ENCODE data around the gene ARMC8. TPM values are rescaled to one million over a fixed set of nuclear protein-coding genes. Genes with fewer than 3 reads are reported as not detected.

The ARMC8 gene
- total RNA-seq, 2 donors from 2014 or later: 29.8 to 103 TPM

GRCh38 chr3:138197058-138197457 lies 10.0 kb downstream of the ARMC8 start:
- 43 to 52% methylated on average over 5 of the region's 5 CpGs for WGBS, 2 donors
- Histone ChIP-seq H3K4me1 (no peaks in the 10 kb centered on the region), H3K27ac (no peak overlapping the region), H3K36me3 (replicated peaks in 1 of 2; ENCODE audit: insufficient read depth in 1 of 2, low read depth in 2 of 2) (no peaks in the 10 kb centered on the region), H3K9me3 (no peaks in the 10 kb centered on the region), H3K4me3 (no peak overlapping the region), H3K27me3 (no peaks in the 10 kb centered on the region)
- ATAC-seq: peak; percentile 42
- peak; percentile 17 to 34 (median 22) for DNase-seq
- intact Hi-C loops (cut with DNase I): no loop called here
- TF ChIP-seq, protein P1, sequence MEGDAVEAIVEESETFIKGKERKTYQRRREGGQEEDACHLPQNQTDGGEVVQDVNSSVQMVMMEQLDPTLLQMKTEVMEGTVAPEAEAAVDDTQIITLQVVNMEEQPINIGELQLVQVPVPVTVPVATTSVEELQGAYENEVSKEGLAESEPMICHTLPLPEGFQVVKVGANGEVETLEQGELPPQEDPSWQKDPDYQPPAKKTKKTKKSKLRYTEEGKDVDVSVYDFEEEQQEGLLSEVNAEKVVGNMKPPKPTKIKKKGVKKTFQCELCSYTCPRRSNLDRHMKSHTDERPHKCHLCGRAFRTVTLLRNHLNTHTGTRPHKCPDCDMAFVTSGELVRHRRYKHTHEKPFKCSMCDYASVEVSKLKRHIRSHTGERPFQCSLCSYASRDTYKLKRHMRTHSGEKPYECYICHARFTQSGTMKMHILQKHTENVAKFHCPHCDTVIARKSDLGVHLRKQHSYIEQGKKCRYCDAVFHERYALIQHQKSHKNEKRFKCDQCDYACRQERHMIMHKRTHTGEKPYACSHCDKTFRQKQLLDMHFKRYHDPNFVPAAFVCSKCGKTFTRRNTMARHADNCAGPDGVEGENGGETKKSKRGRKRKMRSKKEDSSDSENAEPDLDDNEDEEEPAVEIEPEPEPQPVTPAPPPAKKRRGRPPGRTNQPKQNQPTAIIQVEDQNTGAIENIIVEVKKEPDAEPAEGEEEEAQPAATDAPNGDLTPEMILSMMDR (IDR thresholded peaks at IDR 0.05): no peak
- TF ChIP-seq POLR2A (IDR thresholded peaks at IDR 0.05): no peak

DNA sequence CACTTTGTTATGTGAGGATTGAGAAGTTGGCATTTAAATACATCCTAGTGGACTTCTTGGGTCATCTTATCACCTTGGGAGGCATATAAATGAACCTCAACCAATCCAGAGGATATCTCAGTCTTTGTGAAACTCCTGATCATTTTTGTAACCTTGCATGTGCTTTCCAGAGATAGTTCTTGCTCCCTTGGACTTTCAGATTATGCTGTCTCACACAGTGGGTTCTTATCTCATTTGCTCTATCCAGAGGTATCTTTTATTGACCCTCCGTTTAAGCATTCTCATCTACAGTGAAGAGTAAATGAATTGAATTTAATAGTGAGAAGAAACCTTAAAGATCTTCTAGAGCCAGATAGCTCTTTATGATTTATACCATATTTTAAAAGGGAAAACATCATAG lies 10.4 kb downstream of the ARMC8 start:
- Histone ChIP-seq H3K27ac (no peak overlapping the region), H3K9me3 (no peaks in the 10 kb centered on the region), H3K27me3 (no peaks in the 10 kb centered on the region), H3K4me3 (no peak overlapping the region), H3K4me1 (no peaks in the 10 kb centered on the region), H3K36me3 (replicated peaks in 1 of 2; ENCODE audit: insufficient read depth in 1 of 2, low read depth in 2 of 2) (no peaks in the 10 kb centered on the region)
- DNase-seq (no peak), ATAC-seq (no peak)
- 34 to 47% methylated on average over 1 of the region's 1 CpG for WGBS, 2 donors
- no peak for TF ChIP-seq POLR2A (IDR thresholded peaks at IDR 0.05)
- TF ChIP-seq, protein P1 (IDR thresholded peaks at IDR 0.05): no peak
- intact Hi-C loops (cut with DNase I): no loop called here

GRCh38 chr3:138199851-138200250 lies 12.8 kb downstream of the ARMC8 start:
- no peaks in the 10 kb centered on the region for H3K9me3 ChIP-seq
- TF ChIP-seq POLR2A (IDR thresholded peaks at IDR 0.05): no peak
- TF ChIP-seq, protein P1 (IDR thresholded peaks at IDR 0.05): no peak
- ATAC-seq: no peak
- 69 to 84% methylated on average over 2 of the region's 2 CpGs for WGBS, 2 donors
- no peaks in the 10 kb centered on the region for H3K4me1 ChIP-seq
- intact Hi-C loops (cut with DNase I): no loop called here
- H3K4me3 ChIP-seq: no peak overlapping the region
- H3K27me3 ChIP-seq: no peaks in the 10 kb centered on the region
- DNase-seq: no peak
- no peaks in the 10 kb centered on the region for H3K36me3 ChIP-seq (replicated peaks in 1 of 2; ENCODE audit: insufficient read depth in 1 of 2, low read depth in 2 of 2)
- H3K27ac ChIP-seq: no peak overlapping the region

DNA sequence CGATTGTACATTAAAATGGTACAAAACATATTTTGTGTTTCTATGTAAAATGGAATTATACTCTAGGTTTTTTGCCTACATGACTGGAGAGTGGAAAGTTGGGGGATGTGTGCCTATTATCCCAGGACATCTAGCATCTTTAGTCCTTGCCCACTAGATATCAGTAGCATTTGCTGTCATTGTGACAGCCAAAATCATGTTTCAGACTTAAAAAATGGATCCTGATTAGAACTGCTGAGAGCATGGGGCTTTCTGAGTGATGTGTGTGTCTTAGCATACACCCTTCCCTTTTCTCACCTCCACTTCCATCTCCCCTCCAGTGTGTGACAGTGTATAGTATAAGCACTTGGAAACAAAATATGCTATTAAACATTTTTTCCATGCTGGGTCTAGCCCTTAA lies 13.3 kb downstream of the ARMC8 start:
- ATAC-seq: no peak

More for the DNA sequence above, 13.3 kb downstream of the ARMC8 start:
- H3K4me1 ChIP-seq: peaks cover 4% of the 10 kb centered on the region
- 74 to 81% methylated on average over 1 of the region's 1 CpG for WGBS, 2 donors
- H3K27ac ChIP-seq: no peak overlapping the region
- no peaks in the 10 kb centered on the region for H3K36me3 ChIP-seq (replicated peaks in 1 of 2; ENCODE audit: insufficient read depth in 1 of 2, low read depth in 2 of 2)
- no peaks in the 10 kb centered on the region for H3K27me3 ChIP-seq
- no peaks in the 10 kb centered on the region for H3K9me3 ChIP-seq
- TF ChIP-seq, protein P1 (IDR thresholded peaks at IDR 0.05): no peak
- TF ChIP-seq POLR2A (IDR thresholded peaks at IDR 0.05): no peak
- no peak overlapping the region for H3K4me3 ChIP-seq
- no peak for DNase-seq
- intact Hi-C loops (cut with DNase I): no loop called here

Measured in body of pancreas (tissue), 4 donors.